Esophagus muscularis mucosa (tissue), 4 donors: ENCODE measurements around the gene ACTR1A. TPM values are rescaled to one million over a fixed set of nuclear protein-coding genes. Genes with fewer than 3 reads are reported as not detected.

Experiments used
- DNase-seq: peaks from one replicate; pipeline ENCODE4 v3.0.0-alpha.2; 2017; ENCODE audit errors: extremely low spot score
- H3K27ac ChIP-seq, 4 donors: fragments of 200-600 bp; sonication (generic); replicated peaks in 1 of 4; 1 replicate in 3 of 4; 2 replicates in 1 of 4; pipeline ENCODE4 v1.5.1; 2016 to 2019; ENCODE audit warnings: mild to moderate bottlenecking in 1 of 4
- H3K27me3 ChIP-seq, 4 donors: fragments of 200-600 bp; sonication (generic); one replicate each; pipeline versions ENCODE4 v1.5.1 to v1.6.0; 2016 to 2019
- H3K36me3 ChIP-seq, 4 donors: fragments of 200-600 bp; sonication (generic); one replicate each; pipeline ENCODE4 v1.5.1; 2016 to 2019
- H3K4me1 ChIP-seq, 4 donors: fragments of 200-600 bp; sonication (generic); one replicate each; pipeline ENCODE4 v1.5.1; 2016 to 2019
- H3K4me3 ChIP-seq, 4 donors: fragments of 200-600 bp; sonication (generic); 1 replicate in 2 of 4; 2 replicates in 2 of 4; pipeline ENCODE4 v1.5.1; 2016 to 2019; ENCODE audit warnings: mild to moderate bottlenecking in 4 of 4, moderate library complexity in 1 of 4
- H3K9me3 ChIP-seq, 4 donors: fragments of 200-600 bp; sonication (generic); 1 replicate in 3 of 4; 2 replicates in 1 of 4; pipeline ENCODE4 v1.5.1; 2016 to 2019
- EP300 ChIP-seq: sonication (generic); formaldehyde crosslinking; IDR thresholded peaks from one replicate; pipeline ENCODE4 v1.6.1; 2017; ENCODE audit warnings: antibody characterized with exemption
- POLR2A ChIP-seq: fragments of 450-650 bp; IDR thresholded peaks from one replicate; pipeline ENCODE4 v1.6.1; 2017; ENCODE audit warnings: antibody characterized with exemption, moderate library complexity, mild to moderate bottlenecking, low read depth
- POLR2AphosphoS5 ChIP-seq, 2 donors: sonication (generic); formaldehyde crosslinking; IDR thresholded peaks; one replicate each; pipeline ENCODE4 v1.6.1; 2017; ENCODE audit warnings: antibody characterized with exemption in 2 of 2
- WGBS: methylation state at CpG from one replicate; pipeline ENCODE4 v1.1.5; 2018; 5-methylcytosine and 5-hydroxymethylcytosine counted together
- intact Hi-C: fragments of 100-400 bp; cut with DNase I; formaldehyde crosslinking; loops from one replicate; pipeline ENCODE4 v1.15.1; 2023
- small RNA-seq, 3 donors: library from RNA; depleted of rRNA; stranded (forward); fragments of <200 nt; gene quantifications; one replicate each; pipeline ENCODE3, GENCODE V24; 2016
- total RNA-seq, 4 donors: library from RNA; depleted of rRNA; stranded (reverse); fragments of >200 nt; gene quantifications; one replicate each; pipeline versions ENCODE4 v1.1.0 to v1.2.1, GENCODE V29; 2016
- TF ChIP-seq, protein P1 (sequence below), 3 experiments: fragments of 200-600 bp in 2 of 3; fragments of 450-650 bp in 1 of 3; sonication (generic) in 2 of 3; IDR thresholded peaks; one replicate each; pipeline ENCODE4 v1.5.1; 2017 to 2019; ENCODE audit warnings: antibody characterized with exemption in 3 of 3, mild to moderate bottlenecking in 2 of 3, moderate library complexity in 1 of 3

Gene ACTR1A
- total RNA-seq, 4 donors from 2014 or later = 164 to 283 (median 229) TPM

GRCh38 chr10:102432162-102432950 is 70.2 kb downstream of the ACTR1A start, which contains the start of gene CUEDC2:
Gene CUEDC2, minus strand, starts transcription at chr10:102432574. Its CDS starts 7,386 bp downstream, at chr10:102425188.
- Histone ChIP-seq H3K4me3 (peak within 1 kb of the TSS; percentile 75 to 97 (median 84)), H3K4me1 (peaks cover 14 to 38% (median 27%) of the 10 kb centered on the region in 4 donors), H3K9me3 (no peaks in the 10 kb centered on the region), H3K36me3 (no peaks in the 10 kb centered on the region), H3K27me3 (peaks cover 0 to 38% (median 4%) of the 10 kb centered on the region in 4 donors), H3K27ac (peak within 1 kb of the TSS; percentile 84 to 90 (median 86))
- peak; percentile 99 for DNase-seq
- TF ChIP-seq POLR2A = no peak
- TF ChIP-seq EP300 = no peak
- peak; percentile 77 to 94 for TF ChIP-seq POLR2AphosphoS5 (IDR thresholded peaks at IDR 0.05)
- TF ChIP-seq, protein P1, sequence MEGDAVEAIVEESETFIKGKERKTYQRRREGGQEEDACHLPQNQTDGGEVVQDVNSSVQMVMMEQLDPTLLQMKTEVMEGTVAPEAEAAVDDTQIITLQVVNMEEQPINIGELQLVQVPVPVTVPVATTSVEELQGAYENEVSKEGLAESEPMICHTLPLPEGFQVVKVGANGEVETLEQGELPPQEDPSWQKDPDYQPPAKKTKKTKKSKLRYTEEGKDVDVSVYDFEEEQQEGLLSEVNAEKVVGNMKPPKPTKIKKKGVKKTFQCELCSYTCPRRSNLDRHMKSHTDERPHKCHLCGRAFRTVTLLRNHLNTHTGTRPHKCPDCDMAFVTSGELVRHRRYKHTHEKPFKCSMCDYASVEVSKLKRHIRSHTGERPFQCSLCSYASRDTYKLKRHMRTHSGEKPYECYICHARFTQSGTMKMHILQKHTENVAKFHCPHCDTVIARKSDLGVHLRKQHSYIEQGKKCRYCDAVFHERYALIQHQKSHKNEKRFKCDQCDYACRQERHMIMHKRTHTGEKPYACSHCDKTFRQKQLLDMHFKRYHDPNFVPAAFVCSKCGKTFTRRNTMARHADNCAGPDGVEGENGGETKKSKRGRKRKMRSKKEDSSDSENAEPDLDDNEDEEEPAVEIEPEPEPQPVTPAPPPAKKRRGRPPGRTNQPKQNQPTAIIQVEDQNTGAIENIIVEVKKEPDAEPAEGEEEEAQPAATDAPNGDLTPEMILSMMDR (IDR thresholded peaks at IDR 0.05) = peak in 1 of 3 experiments; percentile 25
- intact Hi-C loops = no loop called here
- under 1% methylated on average over 24 of the region's 52 CpGs for WGBS

GRCh38 chr10:102431452-102432124 is 70.9 kb downstream of the ACTR1A start:
- Histone ChIP-seq H3K27ac (peak overlapping the region; percentile 84 to 90 (median 86)), H3K9me3 (no peaks in the 10 kb centered on the region), H3K4me1 (peaks cover 14 to 38% (median 27%) of the 10 kb centered on the region in 4 donors), H3K27me3 (peaks cover 0 to 31% (median 4%) of the 10 kb centered on the region in 4 donors), H3K4me3 (peak overlapping the region; percentile 75 to 97 (median 84)), H3K36me3 (no peaks in the 10 kb centered on the region)
- DNase-seq = no peak
- intact Hi-C loops = no loop called here
- TF ChIP-seq, protein P1 (IDR thresholded peaks at IDR 0.05) = no peak
- WGBS = 20% methylated on average over 4 of the region's 4 CpGs

DNA sequence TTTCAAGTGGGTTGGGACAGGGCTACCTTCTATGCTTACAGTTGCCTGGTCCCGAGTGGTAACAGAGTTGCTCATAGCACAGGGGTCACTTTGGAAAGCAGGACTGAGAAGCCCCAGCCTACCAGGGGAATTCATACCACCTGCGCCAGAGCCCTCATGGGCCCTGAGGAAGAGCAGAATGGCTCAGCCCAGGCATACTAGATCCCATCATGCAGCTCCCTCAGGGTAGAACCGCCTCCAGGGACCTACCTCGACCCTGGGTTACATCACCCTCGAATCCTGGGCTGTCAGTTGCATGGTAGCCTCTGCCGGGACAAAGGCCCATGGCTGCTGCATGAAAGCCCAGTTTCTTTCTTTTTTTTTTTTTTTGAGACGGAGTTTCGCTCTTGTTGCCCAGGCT is 73.0 kb downstream of the ACTR1A start:
- TF ChIP-seq POLR2A (no peak), POLR2AphosphoS5 (IDR thresholded peaks at IDR 0.05) (no peak), EP300 (no peak)
- TF ChIP-seq, protein P1 (IDR thresholded peaks at IDR 0.05) = no peak

More for the DNA sequence above, 73.0 kb downstream of the ACTR1A start:
- no peak overlapping the region for H3K4me3 ChIP-seq
- peaks cover 14 to 25% (median 20%) of the 10 kb centered on the region in 4 donors for H3K4me1 ChIP-seq
- H3K36me3 ChIP-seq = peaks cover under 1 to 7% (median 4%) of the 10 kb centered on the region in 4 donors
- peaks cover 0 to 9% (median 0%) of the 10 kb centered on the region in 4 donors for H3K27me3 ChIP-seq
- DNase-seq = no peak
- WGBS = 85% methylated on average over 7 of the region's 8 CpGs
- intact Hi-C loops = no loop called here
- H3K27ac ChIP-seq = no peak overlapping the region
- no peaks in the 10 kb centered on the region for H3K9me3 ChIP-seq

Small RNA genes within 50 kb of the gene (small RNA-seq; reads per million reads assigned to genes)
- gene MIR146B = 292 to 827 (median 516) reads per million in 3 donors

Other genes starting within 250 kb of the ACTR1A start
- gene NFKB2, start 107.0 kb downstream of the ACTR1A start, total RNA-seq = 10 to 100 TPM; 18.7 to 47.0 (median 41.2) TPM
- gene PSD, start 83.9 kb downstream of the ACTR1A start, total RNA-seq = 100 to 1,000 TPM in 2 of 4 donors, 10 to 100 TPM in 2; 88.0 to 268 (median 108) TPM
- 10 to 100 TPM; 19.5 to 45.9 (median 29.0) TPM for gene FBXL15, start 81.9 kb downstream of the ACTR1A start, total RNA-seq
- 10 to 100 TPM; 61.0 to 92.7 (median 71.2) TPM for gene CUEDC2, start 70.1 kb downstream of the ACTR1A start, total RNA-seq
- 1 to 10 TPM in 1 of 4 donors, not detected in 3; 1.0 TPM for gene C10orf95, start 51.2 kb downstream of the ACTR1A start, total RNA-seq
- gene SUFU, start 1.3 kb upstream of the ACTR1A start, total RNA-seq = 10 to 100 TPM in 2 of 4 donors, 1 to 10 TPM in 2; 5.0 to 11.7 (median 10.1) TPM
- 100 to 1,000 TPM; 103 to 170 (median 159) TPM for gene TRIM8, start 141.8 kb upstream of the ACTR1A start, total RNA-seq
- gene ARL3, start 211.7 kb upstream of the ACTR1A start, total RNA-seq = 1 to 10 TPM; 7.9 to 9.8 (median 8.4) TPM
- 1 to 10 TPM; 1.2 to 4.0 (median 2.9) TPM for gene SFXN2, start 211.9 kb upstream of the ACTR1A start, total RNA-seq
- gene WBP1L, start 241.2 kb upstream of the ACTR1A start, total RNA-seq = 100 to 1,000 TPM in 2 of 4 donors, 10 to 100 TPM in 2; 88.5 to 147 (median 112) TPM